ENCODE data around the gene TVP23A.

TVP23A gene

DNA sequence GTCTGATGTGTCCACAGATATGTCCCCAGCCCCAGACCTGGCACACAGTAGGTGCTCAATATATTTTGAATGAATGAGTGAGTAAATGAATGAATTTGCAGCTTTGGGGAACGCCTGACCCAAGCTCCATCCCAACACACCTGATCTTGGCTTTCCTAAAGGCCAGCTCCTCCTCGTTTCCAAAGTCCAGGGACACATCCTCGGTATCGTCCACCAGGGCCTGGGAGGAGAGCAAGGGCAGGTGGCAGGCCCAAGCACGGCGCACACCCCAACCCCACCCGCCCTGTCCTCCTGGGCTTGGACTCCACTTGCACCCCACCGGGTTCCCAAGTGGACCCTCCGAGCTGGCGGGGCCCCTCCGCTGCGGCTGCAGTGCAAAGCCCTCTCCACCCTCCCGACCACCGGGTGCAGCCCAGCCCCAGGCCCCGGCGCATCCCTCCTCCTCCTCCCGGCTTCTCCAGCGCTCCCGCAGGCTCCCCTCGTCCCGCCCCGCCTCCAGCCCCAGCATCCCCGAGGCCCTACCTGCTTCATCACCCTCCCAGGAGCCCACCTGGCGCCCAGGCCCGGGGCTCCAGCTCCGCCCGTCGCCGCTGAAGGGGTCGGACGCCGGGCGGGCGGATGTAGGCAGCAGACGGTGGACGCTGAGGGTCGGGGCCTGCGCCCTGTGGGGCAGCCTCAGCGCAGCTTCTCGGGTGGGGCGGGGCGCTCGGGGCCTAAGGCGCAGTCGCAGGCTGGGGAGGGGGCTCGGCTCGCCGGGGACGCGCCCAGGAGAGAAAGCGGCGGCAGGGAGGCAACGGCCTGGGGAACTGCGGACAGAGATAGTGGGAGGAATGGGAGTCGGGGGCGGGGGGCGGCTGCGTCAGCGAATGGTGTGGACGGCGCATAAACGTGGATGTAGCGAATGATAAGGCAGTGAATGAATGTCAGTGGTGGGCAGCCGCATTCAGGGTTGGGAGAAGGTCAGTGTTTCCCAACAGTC lies at the start of gene TVP23A:
TVP23A (minus strand) TSS at position 832 of the 979 bp plus-strand sequence; CDS start at position 531, 301 bp downstream.
- DNase-seq (ENCODE audit: low spot score): no peak

DNA sequence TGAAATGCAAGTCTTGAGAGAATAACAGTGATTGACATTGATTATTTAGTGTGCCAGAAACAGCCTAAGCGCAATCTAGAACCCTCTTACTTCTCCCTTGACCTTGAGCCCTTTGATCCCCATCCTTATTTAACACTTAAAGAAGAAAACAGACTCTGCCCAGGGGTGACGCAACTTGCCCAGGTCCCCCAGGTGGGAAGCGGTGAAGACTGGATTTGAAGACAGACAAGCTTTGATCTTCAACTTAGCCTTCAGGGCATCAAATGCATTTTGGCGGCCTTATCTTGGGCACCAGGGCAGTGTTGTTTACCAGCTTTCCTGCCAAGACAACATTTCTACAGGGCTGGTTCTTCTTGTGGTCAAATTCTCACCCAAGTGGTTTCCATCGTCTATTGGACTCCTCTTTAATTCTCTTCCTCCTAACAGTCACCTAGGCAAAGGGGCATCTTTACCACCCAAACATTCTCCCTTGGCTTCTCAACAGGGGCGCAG lies 49.6 kb upstream of the TVP23A start:
- DNase-seq (ENCODE audit: low spot score): no peak

DNA sequence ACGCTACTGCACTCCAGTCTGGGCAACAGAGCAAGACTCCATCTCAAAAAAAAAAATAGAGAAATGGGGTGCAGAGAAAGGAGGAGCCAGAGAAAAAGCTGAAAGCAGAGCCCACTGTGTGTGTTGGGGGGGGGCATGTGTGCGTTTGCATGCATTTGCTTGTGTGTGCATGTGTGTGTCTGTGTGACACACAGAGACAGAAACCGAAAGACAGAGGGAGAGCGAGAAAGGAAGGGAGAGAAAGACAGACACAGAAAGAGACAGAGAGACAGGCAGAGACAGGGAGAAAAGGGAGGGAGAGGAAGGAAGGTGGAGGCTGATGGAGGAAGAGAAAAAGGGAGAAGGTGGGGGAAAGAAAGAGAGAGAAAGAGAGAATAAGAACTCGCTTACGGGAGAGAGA lies 48.6 kb upstream of the TVP23A start:
- DNase-seq (ENCODE audit: low spot score): no peak

DNA sequence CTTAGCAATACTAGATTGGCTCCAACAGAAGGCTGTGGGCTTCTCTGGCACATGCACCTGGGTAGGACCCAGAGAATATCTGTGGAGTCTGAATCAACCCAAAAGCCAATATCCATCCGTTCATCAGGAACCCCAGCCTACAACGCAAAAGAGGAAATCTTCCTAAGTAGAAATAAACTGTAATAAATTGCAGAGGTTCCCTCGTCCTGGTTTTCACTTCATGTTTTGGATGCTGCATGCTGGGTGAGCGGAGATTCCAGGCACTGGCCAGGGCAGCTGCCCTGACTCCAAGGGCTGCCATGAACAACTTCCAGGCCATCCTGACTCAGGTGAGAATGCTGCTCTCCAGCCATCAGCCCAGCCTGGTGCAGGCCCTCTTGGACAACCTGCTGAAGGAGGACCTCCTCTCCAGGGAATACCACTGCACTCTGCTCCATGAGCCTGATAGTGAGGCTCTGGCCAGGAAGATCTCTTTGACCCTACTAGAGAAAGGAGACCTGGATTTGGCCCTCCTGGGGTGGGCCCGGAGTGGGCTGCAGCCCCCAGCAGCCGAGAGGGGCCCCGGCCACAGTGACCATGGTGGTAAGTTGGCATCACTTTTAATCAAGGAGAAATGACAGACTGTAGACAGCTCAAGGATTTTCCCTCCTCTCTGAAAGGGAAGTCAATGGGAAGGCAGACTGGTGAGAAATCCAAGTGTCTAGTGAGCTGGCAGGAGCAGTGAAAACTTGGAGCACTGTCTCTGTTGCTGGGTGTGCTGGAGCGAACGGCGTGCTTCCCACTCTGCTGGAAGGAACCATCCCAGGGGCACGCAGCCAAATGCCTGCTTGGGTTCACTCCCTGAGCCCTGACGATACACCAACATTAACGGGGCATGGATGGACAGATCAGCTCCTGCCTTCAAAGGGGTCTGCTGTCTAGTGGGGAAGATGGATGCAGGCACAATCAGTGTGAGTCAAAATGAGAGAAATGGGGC lies 47.7 kb upstream of the TVP23A start:
- DNase-seq (ENCODE audit: low spot score): no peak

DNA sequence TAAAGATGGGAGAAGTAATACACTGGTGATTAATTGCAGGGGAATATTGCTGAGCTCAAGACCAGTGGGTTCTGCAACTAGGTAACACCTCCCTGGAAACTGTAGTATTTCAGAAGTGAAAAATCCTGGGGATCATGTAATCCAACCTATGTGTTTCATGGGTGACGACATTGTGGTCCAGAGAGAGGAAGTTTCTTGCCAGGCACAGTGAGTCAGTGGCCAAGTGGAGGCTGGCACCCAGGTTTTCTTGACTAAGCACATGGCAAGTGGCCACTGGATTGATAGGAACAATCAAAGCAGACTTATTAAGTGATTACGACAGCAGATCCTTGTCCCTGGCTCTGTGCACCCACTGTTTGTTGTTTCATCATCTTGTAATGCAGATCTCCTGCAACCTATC lies 43.8 kb upstream of the TVP23A start:
- DNase-seq (ENCODE audit: low spot score): no peak

DNA sequence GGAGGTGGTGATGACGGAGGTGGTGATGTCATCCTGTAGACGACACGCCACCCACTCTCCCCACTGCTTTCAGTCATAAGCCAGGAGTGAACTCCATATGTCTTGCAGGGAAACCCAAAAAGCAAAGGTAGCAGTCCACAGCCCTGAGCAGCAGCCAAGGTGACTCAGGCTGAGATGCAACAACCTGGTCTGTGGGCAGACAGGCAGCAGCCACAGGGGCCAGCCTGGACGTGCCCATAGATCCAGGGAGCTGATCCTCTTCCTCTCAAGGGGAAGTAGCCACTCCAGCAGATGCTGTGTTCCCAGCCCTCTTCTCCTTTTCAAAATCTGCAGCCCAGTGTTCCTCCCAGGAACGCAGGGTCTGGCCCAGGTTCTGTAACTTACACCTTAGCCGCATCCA lies 41.1 kb upstream of the TVP23A start:
- DNase-seq (ENCODE audit: low spot score): no peak

DNA sequence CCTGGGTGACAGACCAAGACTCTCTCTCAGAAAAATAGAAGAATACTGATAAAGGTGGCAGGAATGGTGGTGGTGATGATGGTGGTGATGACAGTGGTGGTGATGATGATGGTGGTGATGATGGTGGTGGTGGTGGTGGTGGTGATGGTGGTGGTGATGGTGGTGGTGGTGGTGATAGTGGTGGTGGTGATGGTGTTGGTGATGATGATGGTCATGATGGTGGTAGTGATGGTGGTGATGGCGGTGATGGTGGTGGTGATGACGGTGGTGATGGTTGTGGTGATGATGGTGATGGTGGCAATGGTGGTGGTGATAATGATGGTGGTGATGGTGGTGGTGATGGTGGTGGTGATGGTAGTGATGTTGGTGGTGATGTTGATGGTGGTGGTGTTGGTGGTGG lies 40.4 kb upstream of the TVP23A start:
- no peak for DNase-seq (ENCODE audit: low spot score)

DNA sequence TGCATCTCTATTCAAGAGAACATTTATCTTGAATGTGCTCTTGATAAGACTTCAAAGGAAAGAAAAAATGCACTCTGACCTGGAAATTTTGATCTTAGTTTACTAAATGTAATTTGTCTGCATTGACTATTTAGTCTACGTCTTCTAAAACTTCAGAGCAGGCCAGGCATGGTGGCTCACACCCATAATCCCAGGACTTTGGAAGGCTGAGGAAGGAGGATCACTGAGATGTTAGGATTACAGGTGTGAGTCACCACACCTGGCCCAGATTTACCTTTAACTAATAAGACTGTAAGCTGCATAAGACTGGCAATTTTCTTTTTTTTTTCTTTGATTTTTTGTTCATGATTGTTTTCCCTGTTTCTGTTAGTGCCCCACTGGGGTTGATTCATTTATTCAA lies 39.6 kb upstream of the TVP23A start:
- no peak for DNase-seq (ENCODE audit: low spot score)

DNA sequence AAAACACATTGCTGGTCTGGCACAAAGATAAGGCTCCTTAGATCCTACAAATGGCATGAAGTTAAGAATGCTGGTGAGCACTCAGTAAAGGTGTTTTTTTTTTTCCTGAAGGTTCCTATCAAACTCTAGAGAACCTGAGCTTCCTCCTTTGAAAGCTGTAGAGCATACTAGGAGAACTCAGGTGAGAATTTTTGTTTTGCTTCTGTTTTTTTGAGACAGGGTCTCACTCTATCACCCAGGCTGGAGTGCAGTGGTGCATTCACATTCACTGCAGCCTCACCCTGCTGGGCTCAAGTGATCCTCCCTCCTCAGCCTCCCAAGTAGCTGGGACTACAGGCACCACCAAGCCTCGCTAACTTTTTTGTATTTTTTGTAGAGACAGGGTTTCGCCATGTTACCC lies 37.4 kb upstream of the TVP23A start:
- no peak for DNase-seq (ENCODE audit: low spot score)

DNA sequence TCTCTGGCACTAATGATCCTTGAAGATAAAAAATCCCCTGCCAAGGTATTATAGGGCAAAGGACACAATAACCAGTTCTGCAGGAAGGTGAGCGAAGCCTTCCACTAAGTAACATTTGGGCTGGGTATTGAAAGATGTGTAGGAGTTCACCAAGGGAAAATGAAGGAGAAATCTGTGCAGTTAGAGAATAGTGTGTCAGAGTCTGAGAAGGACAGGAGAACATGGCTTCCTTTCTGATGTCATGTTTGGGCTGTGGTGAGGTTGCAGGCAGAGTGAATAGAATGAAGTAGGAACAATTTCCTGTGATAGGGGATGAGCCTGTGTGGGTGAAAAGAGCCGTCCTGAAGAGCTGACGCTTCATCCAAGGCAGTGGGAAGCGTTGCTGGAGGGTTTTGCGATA lies 34.4 kb upstream of the TVP23A start:
- no peak for DNase-seq (ENCODE audit: low spot score)

DNA sequence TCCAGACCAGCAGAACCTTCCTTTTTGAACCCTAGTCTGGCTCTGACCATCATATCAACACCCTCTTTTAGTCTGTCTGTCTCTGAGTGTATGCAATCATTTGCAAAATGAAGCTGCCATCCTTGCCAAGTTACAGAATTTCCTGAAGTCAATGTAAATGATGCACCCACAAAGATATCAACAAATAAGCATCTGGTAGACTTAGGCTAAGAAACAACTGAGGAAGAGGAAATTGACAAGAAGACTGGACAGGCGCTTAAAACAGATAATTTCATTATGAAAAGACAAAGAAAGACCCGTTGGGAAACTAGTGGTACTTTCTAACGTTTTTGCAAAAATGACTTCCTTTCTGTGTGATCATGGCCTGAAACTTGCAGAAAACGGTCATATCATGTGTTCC lies 33.7 kb upstream of the TVP23A start:
- DNase-seq (ENCODE audit: low spot score): no peak

DNA sequence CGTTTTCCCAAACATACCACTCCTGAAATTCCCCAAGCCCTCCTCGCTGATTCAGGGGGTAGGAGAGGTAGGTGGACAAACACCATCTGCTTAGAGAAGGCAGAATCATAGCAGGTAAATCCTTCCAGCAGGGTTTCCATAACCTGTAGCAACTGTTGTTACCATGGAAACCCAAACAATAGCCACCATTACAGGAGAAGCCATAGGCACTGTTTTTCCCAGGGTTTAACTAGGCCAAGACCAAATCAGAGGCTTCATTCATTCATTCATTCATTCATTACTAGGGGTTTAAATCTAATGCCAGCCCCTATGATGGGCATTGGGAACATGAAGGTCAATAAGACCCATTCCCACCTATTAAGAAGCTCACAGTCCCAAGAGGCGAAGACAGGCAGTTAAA lies 32.9 kb upstream of the TVP23A start:
- no peak for DNase-seq (ENCODE audit: low spot score)

DNA sequence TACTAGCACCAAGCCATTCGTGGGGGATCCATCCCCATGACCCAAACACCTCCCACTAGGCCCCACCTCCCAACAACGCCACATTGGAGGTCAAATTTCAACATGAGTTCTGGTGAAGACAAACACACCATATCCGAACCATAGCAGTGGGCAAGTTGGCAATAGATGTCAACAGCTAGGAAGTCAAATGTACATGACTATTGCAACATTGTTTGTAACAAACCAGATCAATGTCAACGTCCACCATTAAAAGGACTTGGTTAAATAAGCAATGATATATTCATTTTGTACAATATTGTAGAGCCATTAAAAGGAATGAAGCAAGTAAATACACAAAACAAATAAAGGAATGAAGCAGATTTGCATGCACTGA lies 31.9 kb upstream of the TVP23A start:
- no peak for DNase-seq (ENCODE audit: low spot score)

DNA sequence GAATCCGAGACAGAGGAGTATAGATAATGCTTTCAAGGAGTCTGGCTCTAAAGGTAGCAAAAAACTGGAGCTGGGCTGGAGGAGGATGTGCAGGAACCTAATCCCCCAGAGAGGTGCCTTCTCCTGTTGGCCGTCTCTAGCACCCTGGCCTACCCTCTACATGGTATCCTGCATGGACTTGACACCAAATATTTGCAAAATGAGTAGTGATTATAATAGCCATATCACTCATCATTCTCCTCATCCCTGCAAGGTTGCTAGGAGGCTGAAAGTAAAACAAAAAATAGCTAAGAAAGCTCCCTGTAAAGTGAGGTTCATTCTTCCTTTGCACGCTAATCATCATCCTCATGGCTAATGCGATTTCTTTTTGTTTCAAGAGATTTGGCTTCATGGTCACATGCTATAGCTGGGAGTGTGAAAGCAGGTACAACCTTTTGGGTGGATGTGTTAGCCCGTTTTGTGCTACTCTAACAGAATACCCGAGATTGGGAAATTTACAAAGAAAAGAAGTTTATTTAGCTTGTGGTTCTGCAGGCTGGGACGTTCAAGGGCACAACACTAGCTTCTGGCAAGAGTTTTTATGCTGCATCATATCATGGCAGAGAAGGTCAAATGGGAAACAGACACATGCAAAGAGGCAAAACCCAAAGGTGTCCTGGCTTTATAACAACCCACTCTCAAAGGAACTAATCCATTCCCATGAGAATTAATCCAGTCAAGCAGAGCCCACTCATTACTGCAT lies 31.3 kb upstream of the TVP23A start:
- DNase-seq (ENCODE audit: low spot score): no peak

DNA sequence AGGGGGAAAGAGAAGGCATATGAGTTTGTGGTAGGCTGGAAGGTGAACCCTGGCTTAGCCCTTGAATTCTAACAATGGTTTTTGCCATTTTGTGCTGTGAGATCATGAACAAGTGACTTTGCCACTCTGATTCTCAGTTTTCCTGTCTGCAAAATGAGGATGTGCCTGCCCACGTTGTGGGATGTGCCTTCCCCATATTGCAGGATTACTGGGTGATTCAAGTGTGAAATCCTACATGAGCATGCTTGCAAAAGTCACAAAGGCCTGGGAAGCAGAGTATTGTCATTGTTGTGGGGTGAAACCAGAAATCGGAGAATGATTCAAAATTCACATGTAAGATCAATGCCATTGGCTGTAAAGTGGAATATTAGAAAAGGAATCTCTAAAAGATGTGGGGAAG lies 28.6 kb upstream of the TVP23A start:
- no peak for DNase-seq (ENCODE audit: low spot score)

DNA sequence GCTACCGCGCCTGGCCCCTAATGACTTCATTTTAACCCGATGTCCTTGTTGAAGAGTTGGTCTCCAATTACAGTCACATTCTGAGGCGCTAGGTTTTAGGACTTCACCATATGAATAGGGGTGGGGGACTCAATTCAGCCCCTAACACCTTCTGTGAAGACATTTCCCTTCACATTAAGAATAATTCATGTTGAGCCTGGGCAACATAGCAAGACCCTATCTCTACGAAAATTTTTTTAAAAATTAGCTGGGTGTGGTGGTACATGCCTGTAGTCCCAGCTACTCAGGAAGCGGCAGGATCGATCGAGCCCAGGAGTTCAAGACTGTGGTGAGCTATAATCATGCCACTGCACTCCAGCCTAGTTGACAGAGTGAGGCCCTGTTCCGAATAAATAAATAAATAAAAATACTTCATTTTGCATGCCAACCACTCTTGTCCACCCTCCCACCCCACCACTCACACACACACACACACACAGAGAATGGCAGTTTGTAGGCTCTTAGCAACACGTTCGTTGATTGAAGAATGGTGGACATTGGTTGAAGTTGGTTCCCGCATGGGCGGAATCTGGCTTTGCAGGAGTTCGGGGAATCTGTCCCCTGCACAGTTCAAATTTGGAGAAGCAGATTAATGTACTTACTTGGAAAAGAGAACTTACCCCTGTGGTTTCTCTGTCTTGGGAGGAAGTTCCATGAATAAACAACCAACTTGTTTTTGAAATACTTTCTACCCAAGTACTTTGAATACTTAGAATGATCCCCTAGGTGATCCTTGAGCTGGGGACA lies 27.8 kb upstream of the TVP23A start:
- no peak for DNase-seq (ENCODE audit: low spot score)

DNA sequence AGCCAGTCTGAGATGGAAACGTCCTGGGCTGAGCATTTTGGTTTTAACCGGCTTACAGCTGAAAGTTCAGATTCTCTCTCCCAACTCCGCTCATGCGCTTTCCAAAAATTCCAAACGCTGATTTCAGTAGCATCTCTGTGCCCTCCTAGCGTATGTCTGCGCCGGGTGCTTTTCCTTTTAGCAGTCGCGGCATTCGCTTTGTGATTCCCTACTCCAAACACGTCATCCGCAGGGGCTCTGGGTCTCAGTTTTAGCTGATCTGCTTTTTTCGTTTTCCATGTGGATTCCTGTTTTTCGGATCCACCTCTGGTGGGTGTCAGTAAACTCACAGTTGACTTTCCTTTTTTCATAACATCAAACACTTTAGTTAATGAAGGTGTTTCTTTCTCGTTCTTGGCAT lies 22.1 kb upstream of the TVP23A start:
- no peak for DNase-seq (ENCODE audit: low spot score)

DNA sequence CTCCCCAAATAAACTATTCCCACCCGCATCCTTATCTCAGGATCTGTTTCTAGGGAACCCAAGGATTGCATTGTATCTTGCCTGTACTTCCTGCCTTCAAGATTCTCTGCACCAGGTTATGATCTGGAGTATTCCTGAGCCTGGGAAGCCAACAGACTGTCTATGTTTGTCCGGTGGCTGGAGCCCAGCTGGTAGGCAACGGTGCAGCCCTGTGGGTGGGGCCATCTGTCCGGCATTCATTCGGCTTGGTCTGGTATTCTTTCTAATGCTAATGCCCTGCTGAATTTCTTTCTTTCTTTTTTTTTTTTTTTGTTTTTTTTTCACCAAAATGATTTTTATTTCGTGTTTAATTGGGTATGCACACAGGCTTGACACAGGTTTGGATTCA lies 20.7 kb upstream of the TVP23A start:
- DNase-seq (ENCODE audit: low spot score): no peak

DNA sequence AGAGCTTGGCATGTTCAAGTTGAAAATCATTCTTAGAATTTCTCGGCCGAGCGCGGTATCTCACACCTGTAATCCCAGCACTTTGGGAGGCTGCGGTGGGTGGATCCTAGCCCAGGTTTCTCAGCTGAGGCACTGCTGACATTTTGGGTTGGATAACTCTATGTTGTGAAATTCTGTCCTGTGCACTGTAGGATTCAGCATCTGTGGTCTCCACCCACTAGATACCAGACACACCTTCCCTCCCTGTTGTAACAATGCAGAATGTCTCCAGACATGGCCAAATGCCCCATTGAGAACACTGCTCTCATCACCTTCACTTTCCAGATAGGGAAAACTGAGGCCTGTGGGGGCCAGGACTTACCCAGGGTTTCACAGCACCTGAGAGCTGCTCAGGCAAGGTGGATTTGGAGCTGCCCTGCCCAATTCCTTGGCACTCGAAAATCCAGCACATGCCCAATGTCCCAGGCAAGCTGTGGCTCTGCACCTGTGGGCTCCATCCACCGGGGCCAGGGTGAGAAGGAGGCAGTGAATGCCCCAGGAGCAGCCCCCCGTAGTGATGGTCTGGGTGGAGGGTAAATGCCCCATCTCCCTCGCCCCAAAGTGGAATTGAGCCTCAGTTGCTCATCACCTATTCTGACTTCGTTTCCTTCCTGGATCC lies 20.2 kb upstream of the TVP23A start:
- DNase-seq (ENCODE audit: low spot score): no peak

DNA sequence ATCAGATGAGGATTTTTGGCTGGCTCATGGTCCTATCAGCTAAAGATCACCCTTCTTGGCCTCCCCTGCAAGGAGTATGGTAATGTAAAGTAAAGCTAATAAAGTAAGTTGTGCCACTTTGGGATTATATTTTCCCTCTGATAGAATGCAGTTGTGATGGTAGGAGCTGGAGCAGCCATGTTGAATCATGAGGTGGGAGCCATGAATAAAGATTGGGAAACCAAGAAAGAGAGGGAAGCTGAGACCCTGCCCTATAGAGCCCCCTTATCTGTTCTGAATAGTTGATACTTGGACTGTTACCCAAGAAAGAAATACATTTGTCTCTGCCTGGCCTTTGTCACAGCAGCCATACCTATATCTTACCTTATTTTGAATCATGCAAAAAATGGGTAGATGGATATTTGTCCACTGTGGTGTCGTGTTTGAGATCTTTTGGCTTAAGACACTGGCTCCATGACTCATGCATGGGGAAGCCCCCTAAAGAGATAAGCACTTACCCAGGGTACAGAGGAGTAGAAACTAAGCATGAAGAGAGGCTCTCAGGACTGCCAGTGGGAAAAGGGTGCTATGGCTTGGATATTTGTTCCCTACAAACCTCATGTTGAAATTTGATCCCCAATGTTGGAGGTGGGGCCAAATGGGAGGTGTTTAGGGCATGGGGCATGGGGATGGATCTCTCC lies 17.7 kb upstream of the TVP23A start:
- DNase-seq (ENCODE audit: low spot score): no peak
